ENCODE measurements around the gene EFL1. TPM values are rescaled to one million over a fixed set of nuclear protein-coding genes. Genes with fewer than 3 reads are reported as not detected.
"Not testable (repeated sequence)": the region's sequence is repeated elsewhere in the genome, so short reads cannot be mapped to it uniquely, and the experiment has no call there.

Gene EFL1
- polyA plus RNA-seq, 1 donor = 12.2 TPM

DNA sequence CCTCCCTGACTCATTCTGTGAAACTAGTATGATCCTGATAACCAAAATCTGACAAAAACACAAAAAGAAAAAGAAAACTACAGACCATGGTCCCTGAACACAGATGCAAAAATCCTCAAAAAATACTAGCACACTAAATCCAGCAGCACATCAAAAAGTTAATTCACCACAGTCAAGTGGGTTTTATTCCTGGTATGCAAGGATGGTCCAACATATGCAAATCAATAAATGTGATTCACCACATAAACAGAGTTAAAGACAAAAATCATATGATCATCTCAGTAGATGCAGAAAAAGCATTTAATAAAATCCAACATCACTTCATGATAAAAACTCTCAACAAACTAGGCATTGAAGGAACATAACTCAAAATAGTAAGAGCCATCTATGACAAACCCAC is 12.9 kb upstream of the EFL1 start:
- no peak for DNase-seq

DNA sequence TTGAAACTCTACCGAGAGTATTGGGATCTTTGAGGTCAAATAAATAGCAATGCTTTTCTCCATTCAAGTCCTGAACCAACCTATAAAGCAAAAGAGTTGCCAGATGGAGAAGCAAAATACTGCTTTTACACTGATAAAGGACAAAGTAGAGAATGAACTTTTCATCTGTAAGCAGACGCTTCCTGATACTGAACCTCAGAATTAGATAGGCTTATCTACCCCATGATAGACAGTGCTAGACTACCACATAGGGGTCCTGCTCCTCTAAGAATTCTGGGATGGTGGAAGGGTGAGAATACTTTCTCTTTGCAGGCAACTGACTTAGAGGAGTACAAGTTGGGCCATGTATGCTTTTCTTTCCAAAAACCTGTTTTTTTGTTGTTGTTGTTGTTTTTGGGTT is 9.6 kb upstream of the EFL1 start:
- DNase-seq = no peak

DNA sequence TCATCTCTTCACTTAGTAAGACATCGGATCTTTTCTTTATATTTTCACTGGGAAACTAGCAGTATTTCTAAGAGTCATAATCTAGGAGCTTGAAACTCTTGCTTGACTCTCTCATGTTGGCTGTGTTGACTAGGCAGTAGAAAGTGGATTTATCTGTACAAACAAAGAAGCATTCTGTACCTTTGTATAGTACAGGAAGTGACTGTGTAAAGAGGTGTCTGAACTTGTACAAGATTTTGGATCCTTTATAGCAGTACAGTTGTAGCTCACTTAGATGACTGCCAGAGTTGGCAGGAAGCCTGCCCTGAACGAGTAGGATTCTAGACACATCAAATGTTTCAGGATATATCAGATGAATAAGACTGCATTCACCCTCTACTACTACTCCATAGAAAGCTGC is 5.9 kb upstream of the EFL1 start:
- not testable (repeated sequence) for DNase-seq

DNA sequence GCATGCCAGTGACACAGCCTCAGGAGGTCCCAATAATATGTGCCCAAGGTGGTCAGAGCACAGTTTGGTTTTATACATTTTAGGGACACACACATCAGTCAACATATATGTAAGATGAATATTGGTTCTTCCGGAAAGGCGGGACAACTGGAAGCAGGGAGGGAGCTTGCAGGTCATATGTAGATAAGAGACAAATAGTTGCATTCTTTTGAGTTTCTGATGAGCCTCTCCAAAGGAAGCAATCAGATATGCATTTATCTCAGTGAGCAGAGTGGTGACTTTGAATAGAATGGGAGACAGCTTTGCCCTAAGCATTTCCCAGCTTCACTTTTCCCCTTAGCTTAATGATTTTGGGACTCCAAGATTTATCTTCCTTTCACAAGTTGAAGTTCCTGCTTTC is 4.6 kb upstream of the EFL1 start:
- DNase-seq = not testable (repeated sequence)

DNA sequence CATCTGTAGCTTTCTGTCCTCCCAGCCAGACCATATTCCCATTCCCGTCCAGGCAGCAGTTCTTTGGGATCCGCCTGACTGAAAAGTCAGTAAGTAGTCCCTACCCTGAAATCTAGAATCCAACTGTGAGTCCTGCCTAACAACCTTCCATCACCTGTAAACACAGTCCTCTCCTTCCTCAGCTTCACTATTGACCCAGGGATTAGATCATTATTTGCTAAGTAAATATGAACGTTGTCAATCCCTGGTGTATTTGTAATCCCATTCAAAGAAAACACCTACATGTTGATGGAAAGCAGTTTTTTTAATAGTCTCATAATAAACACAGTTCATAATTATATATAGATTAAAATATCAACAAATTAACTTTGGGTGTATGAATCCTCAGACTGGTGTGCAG is 816 bp upstream of the EFL1 start:
- DNase-seq = no peak

DNA sequence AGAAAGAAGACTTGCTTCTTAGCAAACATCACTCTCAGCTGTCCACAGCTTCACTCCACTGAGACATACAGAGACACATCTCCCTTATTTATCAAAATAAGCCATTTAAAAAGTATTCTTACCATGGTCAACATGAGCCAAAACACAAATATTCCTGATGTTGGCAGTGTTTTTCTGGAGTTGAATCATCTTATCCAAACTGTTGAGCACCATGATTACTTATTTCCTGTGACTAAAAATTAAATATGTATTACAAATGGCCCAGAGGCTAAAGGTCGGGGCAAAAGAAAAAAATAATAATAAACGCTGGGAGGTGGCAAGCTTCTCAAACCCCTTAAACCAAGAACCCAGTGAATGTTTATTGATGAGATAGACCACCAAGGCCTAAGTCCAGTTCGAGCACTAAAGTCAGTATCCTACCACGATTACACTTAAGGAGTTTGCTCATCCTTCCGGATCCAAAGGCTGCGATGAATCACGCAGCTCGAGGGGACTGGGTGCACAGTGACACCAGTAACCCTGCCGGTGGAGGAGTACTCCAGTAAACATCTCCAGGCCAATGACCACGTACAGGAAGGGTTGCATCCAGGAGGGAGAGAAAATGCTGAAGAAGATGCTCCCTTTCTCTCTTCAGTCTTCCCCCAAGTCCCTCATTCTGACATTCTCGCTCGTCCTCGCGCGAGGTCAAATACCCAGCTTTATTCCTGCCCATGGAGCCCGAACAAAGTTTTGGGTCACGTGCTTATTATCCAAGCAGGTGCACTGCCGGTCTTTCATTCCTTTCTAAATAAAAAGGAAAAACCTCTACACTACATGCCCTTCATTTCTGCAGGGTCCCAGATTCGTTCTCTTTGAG is 740 bp downstream of the EFL1 start:
- DNase-seq = not testable (repeated sequence)

DNA sequence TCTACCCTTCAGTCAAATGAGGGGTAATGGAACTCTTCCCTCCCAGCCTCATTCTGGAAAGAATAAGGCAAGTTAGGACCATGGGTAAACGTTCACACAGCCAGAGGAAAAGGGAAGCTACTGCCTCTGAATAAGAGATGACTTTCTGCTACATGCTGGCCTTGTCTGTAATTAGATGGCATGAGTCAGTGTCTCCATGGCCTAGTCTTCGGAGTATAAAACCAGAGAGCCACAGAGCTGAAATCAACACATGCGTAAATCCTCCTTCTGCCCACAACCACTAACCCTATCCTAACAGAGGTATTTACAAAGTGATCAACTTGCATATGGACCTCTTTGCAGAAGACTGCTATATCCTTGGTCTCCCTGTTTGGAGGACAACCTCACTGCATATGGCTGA is 14.3 kb downstream of the EFL1 start:
- not testable (repeated sequence) for DNase-seq

DNA sequence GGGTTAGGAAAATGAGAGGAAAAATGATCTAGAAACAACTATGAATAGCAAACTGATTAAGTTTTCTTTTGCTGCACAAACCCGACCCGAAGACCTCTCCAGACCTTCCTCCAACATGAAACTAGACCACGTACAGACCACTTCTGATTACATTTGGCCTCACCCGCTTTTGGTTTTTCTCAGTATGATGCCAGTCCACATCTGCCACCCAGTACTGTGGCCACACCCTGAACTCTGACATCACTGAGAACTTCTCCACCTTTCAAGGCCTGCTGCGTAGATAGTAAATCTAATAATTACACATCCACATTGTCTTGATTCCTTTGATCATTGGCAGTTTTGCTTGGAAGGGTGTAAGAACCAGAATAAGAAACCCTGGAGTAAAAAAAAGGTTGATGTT is 16.6 kb downstream of the EFL1 start:
- DNase-seq = not testable (repeated sequence)

DNA sequence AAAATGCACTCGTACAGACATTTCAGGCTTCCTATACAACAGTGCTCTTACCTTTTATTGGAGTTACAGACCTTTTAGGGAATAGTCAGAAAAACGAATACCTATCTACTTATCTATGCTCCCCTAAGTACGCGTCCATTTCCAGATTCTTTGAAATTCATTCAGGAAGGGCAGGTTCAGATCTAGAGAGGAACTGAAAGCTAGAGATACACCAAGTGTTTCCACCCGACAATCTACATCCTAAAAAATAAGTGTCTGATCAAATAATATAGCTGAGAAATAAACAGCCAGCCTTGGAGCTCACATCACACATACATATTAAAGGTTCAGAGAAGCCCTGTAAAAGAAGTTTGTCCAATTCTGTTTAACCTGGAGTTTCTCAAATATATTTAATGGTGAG is 18.9 kb downstream of the EFL1 start:
- DNase-seq = not testable (repeated sequence)

DNA sequence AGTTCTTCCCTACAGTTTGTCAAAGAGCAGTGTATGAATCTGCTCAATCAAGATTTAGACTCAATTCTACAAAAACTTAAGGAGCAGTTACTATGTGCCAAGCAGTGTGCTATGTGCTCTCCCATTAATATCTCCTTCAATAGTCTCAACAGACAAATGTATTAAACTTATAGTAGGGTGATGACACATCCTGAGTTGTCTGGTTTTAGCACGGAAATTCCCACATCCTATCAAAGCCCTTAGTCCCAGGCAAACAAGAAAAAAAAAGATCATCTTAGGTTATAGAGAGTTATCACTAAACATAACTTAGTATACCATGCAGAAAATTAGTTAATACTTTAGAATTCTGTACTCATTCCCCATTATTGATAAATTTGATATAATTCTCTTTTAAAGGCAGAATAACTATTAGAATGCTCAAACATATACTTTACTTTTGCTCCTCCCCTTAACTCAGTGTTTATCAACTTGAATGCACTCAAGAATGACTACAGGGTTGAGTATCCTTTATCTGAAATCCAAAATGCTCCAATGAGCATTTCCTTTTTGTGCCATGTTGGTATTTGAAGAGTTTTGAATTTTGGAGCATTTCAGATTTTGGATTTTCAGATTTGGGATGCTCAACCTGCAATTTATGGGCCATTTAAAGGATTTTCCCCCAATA is 20.6 kb downstream of the EFL1 start:
- DNase-seq = not testable (repeated sequence)

DNA sequence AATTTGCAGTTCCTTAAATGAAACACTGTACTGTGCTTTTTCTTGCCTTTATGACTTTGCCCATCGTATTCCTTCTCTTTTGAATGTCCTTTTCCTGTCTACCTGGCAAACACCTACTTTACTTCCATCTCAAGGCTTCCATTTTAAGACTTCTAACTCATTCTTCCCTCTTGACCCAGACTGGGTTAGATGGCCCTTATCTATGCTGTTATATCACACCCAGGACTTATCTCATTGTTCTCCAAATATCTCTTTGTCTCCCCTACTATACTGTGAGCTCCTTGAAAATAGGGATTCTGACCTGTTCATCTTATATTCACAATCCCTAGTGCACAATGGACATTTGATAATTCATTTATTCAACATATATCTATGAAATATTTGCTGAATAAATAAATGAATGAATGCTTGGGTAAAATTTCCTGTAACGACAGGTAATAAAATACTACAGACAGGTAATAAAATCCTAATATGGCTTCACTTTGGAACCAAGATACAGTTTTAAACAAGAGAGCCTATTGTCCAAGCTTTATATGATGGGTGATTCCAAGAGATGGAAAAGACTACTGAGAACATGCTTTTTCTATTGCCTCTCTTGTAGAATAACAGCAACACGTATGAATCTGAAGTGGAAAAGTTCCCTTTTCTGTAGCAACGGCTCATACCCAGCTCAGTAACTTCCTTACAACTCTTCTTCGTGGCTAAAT is 22.7 kb downstream of the EFL1 start:
- no peak for DNase-seq

DNA sequence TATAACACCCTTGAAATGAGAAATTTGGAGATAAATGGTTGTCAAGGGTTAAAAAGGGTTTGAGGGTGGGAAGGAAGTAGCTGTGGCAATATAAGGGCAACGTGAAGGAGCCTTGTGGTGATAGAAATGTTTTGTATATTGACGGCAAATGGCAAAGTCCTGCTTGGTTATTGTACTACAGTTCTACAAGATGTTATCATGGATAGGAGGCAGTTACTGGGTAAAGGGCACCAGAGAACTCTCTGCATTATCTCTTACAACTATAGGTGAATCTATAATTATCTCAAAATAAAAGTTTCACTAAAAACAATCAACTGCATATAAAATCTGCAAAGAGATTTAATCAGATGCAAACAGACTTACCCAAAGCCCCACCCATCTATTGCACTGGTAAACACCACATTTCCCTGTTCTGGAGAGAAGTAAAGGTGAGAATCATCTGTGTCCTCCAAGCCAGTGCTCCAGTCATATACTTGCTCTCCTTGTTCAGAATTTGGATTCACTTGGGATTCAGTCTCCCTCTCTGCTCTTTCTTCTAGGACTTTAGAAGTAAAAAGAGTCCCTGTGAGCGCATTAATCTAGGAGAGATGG is 24.5 kb downstream of the EFL1 start:
- DNase-seq = not testable (repeated sequence)

DNA sequence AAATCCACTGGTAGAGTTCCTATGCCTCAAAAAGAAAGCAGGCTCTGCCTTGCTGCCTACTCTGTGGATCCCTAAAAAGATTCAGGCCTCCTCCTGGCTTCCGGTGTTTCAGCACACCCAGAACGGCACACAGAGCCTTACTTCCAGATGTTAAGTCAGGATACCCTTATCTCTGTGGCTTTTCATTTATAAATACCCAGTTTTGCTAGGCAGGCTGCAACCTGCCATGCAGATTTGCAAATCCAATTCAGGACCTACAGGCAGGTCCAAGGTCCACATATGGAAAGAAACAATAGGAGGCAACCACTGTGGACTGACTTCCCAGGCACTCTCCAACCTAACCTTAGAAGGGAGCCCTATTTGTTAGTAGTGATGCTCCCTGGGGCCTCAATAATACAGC is 30.7 kb downstream of the EFL1 start:
- no peak for DNase-seq

DNA sequence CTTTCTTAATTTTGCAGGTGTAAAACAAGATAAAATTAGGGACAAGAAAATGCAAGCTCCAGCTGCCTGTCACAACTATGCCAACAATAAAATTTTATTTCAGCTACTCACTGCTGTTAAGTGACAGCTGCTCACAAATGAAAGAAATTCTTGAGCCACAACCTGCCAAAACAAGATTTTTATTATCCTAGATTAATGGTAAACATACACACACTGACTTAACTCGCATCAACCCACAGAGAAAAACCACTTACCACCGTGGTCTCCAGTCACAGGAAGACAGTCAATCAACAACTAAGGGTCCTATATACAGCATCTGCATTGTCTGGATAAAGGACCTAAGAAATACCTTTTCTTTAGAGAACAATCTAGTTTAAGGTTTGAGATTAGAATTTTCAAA is 31.3 kb downstream of the EFL1 start:
- no peak for DNase-seq

DNA sequence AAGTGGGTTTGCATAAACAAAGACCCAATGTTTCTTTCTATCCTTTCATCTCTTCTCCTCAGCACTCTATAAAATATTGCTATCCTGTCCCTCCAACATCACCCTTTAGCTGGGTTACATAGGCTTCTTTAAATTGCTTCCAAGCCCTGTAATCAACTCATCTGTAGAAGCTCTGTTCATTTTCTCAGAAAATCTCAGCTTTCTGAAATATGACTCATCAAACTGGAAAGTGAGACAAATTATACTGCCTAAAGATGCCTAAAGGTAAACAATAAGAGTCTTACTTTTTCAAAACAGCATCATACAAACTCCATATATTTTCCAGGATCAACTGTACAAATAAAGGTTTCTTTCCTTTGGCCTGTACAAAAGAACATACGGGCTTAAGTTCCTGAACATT is 33.8 kb downstream of the EFL1 start:
- no peak for DNase-seq

DNA sequence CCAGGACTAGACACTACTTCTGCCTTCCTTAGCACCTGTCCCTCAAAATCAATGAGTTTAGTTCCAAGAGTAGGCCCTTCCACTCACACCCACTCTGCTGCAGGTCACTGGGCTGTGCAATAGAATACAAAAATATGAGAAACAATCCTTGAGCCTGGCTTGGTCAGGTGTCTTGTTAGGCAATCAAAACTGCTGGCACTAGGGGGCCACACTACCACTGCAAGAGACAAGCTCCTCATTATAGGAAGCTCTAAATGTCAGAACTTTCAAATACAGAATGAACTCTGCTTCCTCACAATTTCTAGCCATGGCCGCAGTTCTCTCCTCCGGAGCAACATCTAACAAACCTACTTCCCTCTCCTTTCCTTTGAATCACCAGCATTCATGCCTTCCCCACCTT is 41.0 kb downstream of the EFL1 start:
- peak; percentile 10 for DNase-seq

DNA sequence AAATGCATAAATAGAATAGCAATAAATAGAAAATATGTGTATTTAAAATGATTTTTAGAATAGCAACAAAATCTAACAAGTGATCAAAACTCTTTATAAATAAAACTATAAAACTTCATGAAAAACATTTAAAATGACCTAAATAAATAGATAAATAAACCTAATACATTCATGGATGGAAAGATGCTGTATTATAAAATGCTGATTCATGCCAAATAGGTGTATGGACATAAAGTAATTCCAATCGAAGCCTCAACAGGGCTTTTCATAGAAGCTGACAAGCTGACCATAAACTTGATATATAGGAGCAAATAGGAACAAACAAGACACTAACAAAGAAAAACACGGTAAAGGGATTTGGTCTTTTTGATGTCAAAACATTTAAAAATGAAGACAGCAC is 46.4 kb downstream of the EFL1 start:
- not testable (repeated sequence) for DNase-seq

DNA sequence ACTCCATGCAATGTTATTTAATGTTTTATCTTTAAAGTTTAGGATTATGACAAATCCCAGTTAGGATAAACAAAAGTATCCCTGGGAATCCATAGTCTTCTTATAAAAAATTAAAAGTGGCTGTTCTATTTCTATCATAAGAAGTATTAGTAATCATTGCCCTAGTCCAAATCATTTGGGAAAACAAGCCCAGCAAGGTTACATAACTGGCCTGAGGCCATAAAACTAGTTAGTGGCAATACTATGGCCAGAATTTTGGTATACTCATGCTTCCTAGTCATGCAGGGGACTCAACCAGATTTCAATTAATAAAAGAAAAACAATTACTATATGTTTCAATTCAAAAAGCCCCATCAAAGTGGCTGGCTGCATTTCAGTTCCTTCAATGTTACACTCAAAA is 50.3 kb downstream of the EFL1 start:
- not testable (repeated sequence) for DNase-seq

DNA sequence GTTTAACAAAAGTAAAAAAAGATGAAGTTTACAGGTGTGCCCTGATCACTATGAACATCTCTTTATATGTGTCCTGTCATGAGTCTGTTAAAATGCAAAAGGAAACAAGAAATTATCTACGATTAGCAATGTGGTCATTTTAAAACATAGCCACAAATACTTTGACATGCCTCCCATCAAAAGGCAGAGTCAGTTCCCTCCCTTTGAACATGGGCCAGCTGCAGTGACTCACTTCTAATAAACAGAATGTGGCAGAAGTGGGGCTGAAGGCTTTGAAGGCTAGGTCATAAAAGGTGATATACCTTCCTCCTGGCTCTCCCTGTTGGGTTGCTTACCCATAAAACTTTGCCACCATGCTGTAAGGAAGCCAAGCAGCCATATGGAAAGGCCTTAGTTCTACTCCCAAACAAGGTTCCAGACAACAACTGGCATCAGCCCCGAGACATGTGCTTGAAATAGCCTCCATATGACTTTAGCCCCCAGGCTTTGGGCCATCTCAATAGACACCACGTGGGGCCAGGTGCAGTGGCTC is 52.4 kb downstream of the EFL1 start:
- DNase-seq = not testable (repeated sequence)

DNA sequence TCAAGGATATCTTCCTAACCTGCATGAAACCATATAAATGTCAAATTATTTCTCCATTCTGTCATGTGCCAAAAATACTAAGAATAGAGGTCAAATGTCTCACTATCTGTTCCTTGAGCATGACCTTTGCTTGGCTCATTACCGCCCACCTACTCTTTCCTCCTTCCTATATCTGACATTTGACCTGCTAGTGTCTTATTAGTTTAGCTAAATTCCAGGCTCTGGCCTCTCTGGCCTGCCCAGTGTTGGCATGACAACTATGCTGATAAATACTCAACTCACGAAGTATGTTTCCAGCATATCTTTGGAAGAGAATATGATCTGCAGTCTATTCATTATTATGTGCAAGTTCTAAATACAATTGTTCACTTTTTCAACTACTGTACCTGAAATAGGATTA is 58.0 kb downstream of the EFL1 start:
- not testable (repeated sequence) for DNase-seq

DNA sequence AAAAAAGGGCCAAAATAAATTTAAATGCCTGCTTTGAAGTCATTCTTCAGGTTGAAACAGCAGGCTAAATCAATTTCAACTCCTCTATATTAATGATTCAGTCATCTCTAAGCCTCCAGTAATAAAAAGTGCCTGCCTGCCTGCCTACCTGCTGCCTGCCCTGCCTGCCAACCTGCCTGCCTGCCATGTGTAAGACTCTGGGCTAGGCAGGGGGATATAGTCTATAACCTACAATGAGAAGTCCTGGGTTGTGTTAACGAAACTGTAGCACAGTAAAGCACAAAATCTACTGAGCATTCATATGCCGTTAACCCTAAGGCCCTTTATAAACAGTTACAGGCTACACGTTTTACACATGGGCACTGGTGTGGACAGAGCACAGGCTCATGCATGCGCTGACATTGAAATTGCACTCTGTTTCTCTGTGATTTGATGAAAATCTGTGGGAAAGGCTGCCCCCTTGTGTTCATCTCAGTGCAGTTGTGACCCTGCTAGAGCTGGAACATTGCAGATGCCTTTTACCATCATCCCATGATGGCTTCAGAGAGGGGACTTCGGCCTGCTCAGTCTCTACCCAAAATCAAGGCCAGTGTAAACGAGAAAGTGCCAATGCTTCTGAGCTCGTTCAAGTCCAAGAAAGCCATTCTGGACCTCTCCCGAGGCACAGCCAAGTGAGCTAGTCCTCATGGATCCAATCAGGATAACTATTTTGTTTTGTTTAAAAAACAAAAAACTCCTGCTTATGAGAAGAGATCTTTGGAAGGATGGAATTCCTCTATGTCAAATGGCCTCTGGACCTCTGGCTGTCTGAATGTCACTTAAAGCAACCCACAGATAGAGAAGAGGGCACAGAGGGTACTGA is 64.6 kb downstream of the EFL1 start:
- DNase-seq = peak; percentile 72

DNA sequence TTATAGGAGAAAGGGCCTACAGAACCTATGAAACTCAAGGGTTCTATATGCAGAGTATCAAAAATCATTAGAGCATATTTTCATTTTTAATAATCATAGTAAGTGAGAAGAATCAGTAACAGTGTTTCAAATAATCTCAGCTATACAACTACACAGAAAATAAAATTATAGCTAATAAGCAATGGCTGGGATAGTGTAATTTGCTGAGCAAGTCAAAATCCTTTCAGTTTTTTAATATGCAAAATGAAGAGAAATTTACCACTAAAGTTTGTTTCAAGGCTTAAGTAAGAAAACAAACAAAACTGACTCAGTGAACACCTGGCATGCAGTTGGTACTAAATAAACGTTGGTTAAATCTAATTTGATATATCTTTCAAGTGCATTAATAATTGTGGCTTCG is 66.2 kb downstream of the EFL1 start:
- DNase-seq = no peak
